ENCODE measurements around the gene FAM20B.
A peak's percentile ranks its signal among the peaks of the same experiment; 100 is the strongest.
"Not testable (repeated sequence)": the region's sequence is repeated elsewhere in the genome, so short reads cannot be mapped to it uniquely, and the experiment has no call there.

FAM20B gene

GRCh38 chr1:179025975-179026812, 500 bp downstream of the FAM20B start:
- peak; percentile 79 for DNase-seq

GRCh38 chr1:179026813-179027669, 1.3 kb downstream of the FAM20B start:
- DNase-seq = no peak

GRCh38 chr1:179029321-179029759, 3.6 kb downstream of the FAM20B start:
- DNase-seq = no peak

GRCh38 chr1:179030130-179030529, 4.4 kb downstream of the FAM20B start:
- no peak for DNase-seq

- DNase-seq = no peak
These were observed 5.0 kb downstream of the FAM20B start for GRCh38 chr1:179030683-179031082.

- no peak for DNase-seq
These were observed 5.6 kb downstream of the FAM20B start for GRCh38 chr1:179031284-179031683.

- no peak for DNase-seq
These were observed 6.3 kb downstream of the FAM20B start for GRCh38 chr1:179031855-179032513.

- DNase-seq = peak; percentile 13
These were observed 9.0 kb downstream of the FAM20B start for GRCh38 chr1:179034720-179035119.

- DNase-seq = no peak
These were observed 11.3 kb downstream of the FAM20B start for GRCh38 chr1:179036844-179037465.

- DNase-seq = no peak
These were observed 13.0 kb downstream of the FAM20B start for GRCh38 chr1:179038528-179039281.

GRCh38 chr1:179039502-179040174, 13.9 kb downstream of the FAM20B start:
- not testable (repeated sequence) for DNase-seq

GRCh38 chr1:179040175-179040551, 14.5 kb downstream of the FAM20B start:
- DNase-seq = not testable (repeated sequence)

- no peak for DNase-seq
These were observed 16.4 kb downstream of the FAM20B start for GRCh38 chr1:179042087-179042486.

- DNase-seq = no peak
These were observed 17.0 kb downstream of the FAM20B start for GRCh38 chr1:179042700-179043099.

GRCh38 chr1:179043266-179043665, 17.6 kb downstream of the FAM20B start:
- DNase-seq = no peak

GRCh38 chr1:179043907-179044306, 18.2 kb downstream of the FAM20B start:
- no peak for DNase-seq

GRCh38 chr1:179046808-179047635, 21.3 kb downstream of the FAM20B start:
- no peak for DNase-seq

- DNase-seq = no peak
These were observed 21.9 kb downstream of the FAM20B start for GRCh38 chr1:179047636-179047997.

- DNase-seq = no peak
These were observed 22.8 kb downstream of the FAM20B start for GRCh38 chr1:179048339-179049124.

GRCh38 chr1:179052776-179053175, 27.1 kb downstream of the FAM20B start:
- no peak for DNase-seq

All from CD4-positive, alpha-beta T cell treated with Interleukin-21 for 1 hour (primary cell).